IMR-90 (cell line): ENCODE results near the gene TEX44. TPM values are rescaled to one million over a fixed set of nuclear protein-coding genes. Genes with fewer than 3 reads are reported as not detected.

Experiments
- ATAC-seq: fragments of 200-7000 bp; cut with Tn5 transposase; 2 replicates; pipeline ENCODE4 v1.9.1; 2020; ENCODE audit warnings: low read depth, mild to moderate bottlenecking, moderate library complexity
- BruUV-seq: library from RNA; stranded (reverse); fragments of 400-500 nt; replicated peaks from 2 replicates; lab custom pipeline; 2021; lab: Mats Ljungman, UMichigan
- CTCF ChIA-PET: fragments of 300-600 bp; formaldehyde crosslinking; extraction: SDS; loops from one replicate; lab custom pipeline; 2021; ENCODE audit warnings: antibody characterized with exemption; lab: Yijun Ruan, JAX
- POLR2A ChIA-PET: fragments of 300-600 bp; sonication (Branson Sonifier 250); formaldehyde crosslinking; loops from one replicate; lab custom pipeline; 2022; ENCODE audit warnings: antibody characterized with exemption; ENCODE audit not compliant: unreplicated experiment; lab: Charles Lee
- DNase-seq: peaks from one replicate; pipeline ENCODE4 v3.0.0; 2013
- H2AFZ ChIP-seq: replicated peaks from 2 replicates; pipeline ENCODE3; 2013; ENCODE audit warnings: low read length, mild to moderate bottlenecking; ENCODE audit not compliant: poor library complexity
- H2AK5ac ChIP-seq: 2 replicates; pipeline ENCODE4 v1.6.1; 2013; ENCODE audit warnings: low read depth, low read length, inconsistent platforms
- H2AK9ac ChIP-seq: replicated peaks from 2 replicates; pipeline ENCODE3; 2013; ENCODE audit warnings: mild to moderate bottlenecking, low read depth, low read length, moderate library complexity; ENCODE audit not compliant: poor library complexity
- H2BK120ac ChIP-seq: 2 replicates; pipeline ENCODE4 v1.6.1; 2013; ENCODE audit warnings: low read depth, low read length, inconsistent platforms
- H2BK15ac ChIP-seq: 3 replicates; pipeline ENCODE4 v1.6.1; 2013; ENCODE audit warnings: low read depth, low read length, inconsistent platforms
- H2BK20ac ChIP-seq: 2 replicates; pipeline ENCODE4 v1.6.1; 2013; ENCODE audit warnings: low read depth, mild to moderate bottlenecking, inconsistent platforms, low read length, moderate library complexity
- H2BK5ac ChIP-seq: 2 replicates; pipeline ENCODE4 v1.6.1; 2013; ENCODE audit warnings: mild to moderate bottlenecking, low read depth, low read length, inconsistent platforms; ENCODE audit not compliant: poor library complexity, severe bottlenecking
- H3K14ac ChIP-seq: replicated peaks from 2 replicates; pipeline ENCODE4 v1.6.1; 2013; ENCODE audit warnings: low read depth, low read length, inconsistent platforms
- H3K18ac ChIP-seq: 2 replicates; pipeline ENCODE4 v1.6.1; 2013; ENCODE audit warnings: low read depth, low read length, control low read depth
- H3K23ac ChIP-seq: 2 replicates; pipeline ENCODE4 v1.6.1; 2013; ENCODE audit warnings: low read depth, low read length, inconsistent platforms
- H3K27ac ChIP-seq: 2 replicates; pipeline ENCODE4 v1.5.1; 2013; ENCODE audit warnings: mild to moderate bottlenecking, control low read depth, low read length; ENCODE audit not compliant: insufficient read depth
- H3K27me3 ChIP-seq: 2 replicates; pipeline ENCODE4 v1.6.1; 2013; ENCODE audit warnings: low read length; ENCODE audit not compliant: control insufficient read depth, insufficient read depth
- H3K36me3 ChIP-seq: 2 replicates; pipeline ENCODE4 v1.6.1; 2013; ENCODE audit warnings: low read length, mixed read lengths; ENCODE audit not compliant: control insufficient read depth, insufficient read depth
- H3K4ac ChIP-seq: 2 replicates; pipeline ENCODE4 v1.6.1; 2013; ENCODE audit warnings: low read depth, low read length, inconsistent platforms
- H3K4me1 ChIP-seq: 2 replicates; pipeline ENCODE4 v1.6.1; 2013; ENCODE audit warnings: low read length, mixed read lengths; ENCODE audit not compliant: control insufficient read depth, insufficient read depth
- H3K4me2 ChIP-seq: 2 replicates; pipeline ENCODE4 v1.6.1; 2013; ENCODE audit warnings: low read depth, mild to moderate bottlenecking, control low read depth, low read length, moderate library complexity
- H3K4me3 ChIP-seq: 2 replicates; pipeline ENCODE4 v1.5.1; 2013; ENCODE audit warnings: low read depth, mild to moderate bottlenecking, control low read depth, low read length, moderate library complexity; ENCODE audit not compliant: insufficient read depth
- H3K56ac ChIP-seq: 2 replicates; pipeline ENCODE4 v1.6.1; 2013; ENCODE audit warnings: low read length, inconsistent platforms; ENCODE audit not compliant: insufficient read depth; ENCODE audit errors: extremely low read depth
- H3K79me1 ChIP-seq, 2 experiments: 2 replicates each; pipeline ENCODE4 v1.6.1; 2013; ENCODE audit warnings: low read length in 2 of 2, inconsistent platforms in 1 of 2, low read depth in 1 of 2
- H3K9ac ChIP-seq: 2 replicates; pipeline ENCODE4 v1.6.1; 2013; ENCODE audit warnings: low read depth, low read length, control low read depth
- H3K9me1 ChIP-seq: 2 replicates; pipeline ENCODE4 v1.6.1; 2013; ENCODE audit warnings: low read length, inconsistent platforms; ENCODE audit not compliant: insufficient read depth
- H3K9me3 ChIP-seq: 2 replicates; pipeline ENCODE4 v1.6.1; 2013; ENCODE audit warnings: low read length; ENCODE audit not compliant: control insufficient read depth, insufficient read depth
- H4K20me1 ChIP-seq: 2 replicates; pipeline ENCODE4 v1.6.1; 2013; ENCODE audit warnings: low read length, inconsistent platforms; ENCODE audit not compliant: insufficient read depth
- H4K5ac ChIP-seq: 2 replicates; pipeline ENCODE4 v1.6.1; 2013; ENCODE audit warnings: mild to moderate bottlenecking, low read depth, low read length, control low read depth
- H4K8ac ChIP-seq, 2 experiments: 2 replicates each; pipeline ENCODE4 v1.6.1; 2013; ENCODE audit warnings: low read depth in 2 of 2, low read length in 2 of 2, control low read depth in 1 of 2, inconsistent platforms in 1 of 2
- H4K91ac ChIP-seq: 2 replicates; pipeline ENCODE4 v1.6.1; 2013; ENCODE audit warnings: low read depth, low read length, inconsistent platforms; ENCODE audit not compliant: insufficient read depth
- MAFK ChIP-seq: IDR thresholded peaks from 2 replicates; pipeline ENCODE4 v1.6.1; 2012; ENCODE audit warnings: low read depth, low read length, improper control_type of control experiment
- MAZ ChIP-seq: IDR thresholded peaks from 2 replicates; pipeline ENCODE4 v1.6.1; 2012; ENCODE audit warnings: low read depth, mild to moderate bottlenecking, low read length, improper control_type of control experiment, moderate library complexity, borderline replicate concordance
- SMC3 ChIP-seq: fragments of 150-350 bp; IDR thresholded peaks from 2 replicates; pipeline ENCODE4 v1.6.1; 2016; ENCODE audit warnings: low read depth, mild to moderate bottlenecking, antibody characterized with exemption, low read length, moderate library complexity
- WGBS, 2 experiments: methylation state at CpG; one replicate each; pipeline versions ENCODE4 v1.1.5 to v1.1.7; 2013; ENCODE audit warnings: missing lambda C conversion rate in 2 of 2; ENCODE audit not compliant: insufficient read length in 1 of 2; ENCODE audit errors: extremely low coverage in 2 of 2; 5-methylcytosine and 5-hydroxymethylcytosine counted together
- dilution Hi-C: fragments of 300-500 bp; cut with HindIII; formaldehyde crosslinking; loops from one replicate; pipeline ENCODE4 v1.14.3; 2018; ENCODE audit warnings: low sequenced_read_pairs; ENCODE audit not compliant: unreplicated experiment
- in situ Hi-C: fragments of 300-500 bp; cut with MboI; formaldehyde crosslinking; loops from 3 replicates; pipeline ENCODE4 v1.14.3; 2019; ENCODE audit warnings: low sequenced_read_pairs, inconsistent platforms, mixed read lengths
- intact Hi-C: fragments of 100-400 bp; cut with micrococcal nuclease; formaldehyde crosslinking; loops from 2 replicates; pipeline ENCODE4 v1.10.0; 2022
- polyA plus RNA-seq, 3 experiments: library from polyadenylated mRNA; depleted of rRNA; stranded (reverse); fragments of >200 nt; gene quantifications; 2 replicates each; pipeline ENCODE4 v1.2.3, GENCODE V29; 2012; ENCODE audit warnings: low replicate concordance in 1 of 3
- total RNA-seq: library from RNA; depleted of rRNA; stranded (reverse); fragments of >200 nt; gene quantifications from 2 replicates; pipeline ENCODE4 v1.2.3, GENCODE V29; 2012

Gene TEX44
- total and polyA plus RNA-seq, 2 of the 4 experiments (the other 2 are of a cell fraction): not detected

DNA sequence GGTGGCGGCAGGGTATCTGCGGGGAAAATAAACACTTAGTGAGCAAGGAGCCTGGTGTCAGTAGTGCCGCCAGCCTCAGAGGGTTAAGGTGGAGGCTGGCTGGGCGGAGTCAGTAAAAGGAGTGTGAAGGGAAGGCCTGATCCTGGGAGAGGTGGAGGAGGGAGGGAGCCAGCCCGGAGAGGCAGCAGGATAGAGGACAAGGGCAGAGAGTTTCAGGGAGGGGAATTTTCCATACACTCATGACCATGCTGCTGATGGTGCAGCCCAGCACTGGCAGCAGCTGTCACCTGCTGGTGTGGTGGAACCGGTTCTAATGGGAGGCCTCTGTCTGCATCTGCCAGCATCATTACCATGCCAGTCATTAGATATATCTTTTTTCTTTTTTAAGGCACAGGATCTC lies 2.0 kb upstream of the TEX44 start:
- Histone ChIP-seq H4K91ac (no peak overlapping the region), H3K27me3 (peaks cover 22% of the 10 kb centered on the region), H2BK20ac (no peak overlapping the region), H3K4me2 (no peak overlapping the region), H2AK5ac (no peak overlapping the region), H2AFZ (peak overlapping the region; percentile 58), H3K4me1 (no peaks in the 10 kb centered on the region), H3K9me3 (peaks cover 2% of the 10 kb centered on the region; the same call in 1 of the 2 replicates), H3K23ac (no peak overlapping the region; the same call in 1 of the 2 replicates), H3K14ac (no peak overlapping the region), H3K18ac (no peak overlapping the region), H3K56ac (no peak overlapping the region), H3K79me1 (no peaks in the 10 kb centered on the region), H3K9ac (no peak overlapping the region), H2BK15ac (no peak overlapping the region), H3K4ac (no peak overlapping the region), H4K5ac (no peak overlapping the region), H3K9me1 (no peaks in the 10 kb centered on the region), H3K4me3 (no peak overlapping the region), H4K8ac (no peak overlapping the region), H2BK5ac (no peak overlapping the region), H4K20me1 (no peaks in the 10 kb centered on the region), H2BK120ac (no peak overlapping the region), H3K36me3 (no peaks in the 10 kb centered on the region), H2AK9ac (no peak overlapping the region), H3K27ac (no peak overlapping the region)
- in situ Hi-C loops: no loop called here
- ChIA-PET CTCF (interaction anchor here (1.3 kb wide), 1 partner anchor 11 kb away, joined by 6 read pairs; no protein-coding TSS in a partner anchor), POLR2A (no interaction called here)
- DNase-seq (no peak), ATAC-seq (no peak)
- TF ChIP-seq SMC3 (no peak), MAFK (no peak), MAZ (no peak)
- intact Hi-C loops: no loop called here
- dilution Hi-C loops: no loop called here
- no CpG with 5 or more reads among the region's 6 CpGs for WGBS, 2 experiments
- BruUV-seq: no TSS peak
